ENCODE data around the gene BAHCC1.

Gene BAHCC1

GRCh38 chr17:81368161-81369022 is 26.9 kb upstream of the BAHCC1 start:
- no peak for DNase-seq

DNA sequence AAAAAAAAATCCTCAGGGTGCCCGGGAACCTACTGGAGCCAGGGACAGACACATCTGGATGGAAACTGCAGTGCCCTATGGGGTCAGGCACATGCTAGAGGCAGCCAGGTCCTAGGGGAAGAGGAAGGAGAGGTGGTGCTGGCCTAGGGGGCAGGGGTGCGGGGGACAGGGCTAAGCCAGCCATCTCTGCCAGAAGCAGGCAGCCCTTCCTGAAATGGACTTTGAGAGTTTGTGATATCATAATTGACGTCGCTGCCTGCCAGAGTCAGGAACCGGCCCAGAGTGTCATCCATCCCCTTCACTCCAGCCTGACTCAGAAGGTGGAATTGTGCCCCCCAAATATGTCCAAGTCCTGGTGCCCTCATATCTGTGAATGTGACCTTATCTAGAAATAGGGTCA is 25.0 kb upstream of the BAHCC1 start:
- no peak for DNase-seq

- no peak for DNase-seq
Measured at GRCh38 chr17:81371910-81372760, 23.1 kb upstream of the BAHCC1 start.

DNA sequence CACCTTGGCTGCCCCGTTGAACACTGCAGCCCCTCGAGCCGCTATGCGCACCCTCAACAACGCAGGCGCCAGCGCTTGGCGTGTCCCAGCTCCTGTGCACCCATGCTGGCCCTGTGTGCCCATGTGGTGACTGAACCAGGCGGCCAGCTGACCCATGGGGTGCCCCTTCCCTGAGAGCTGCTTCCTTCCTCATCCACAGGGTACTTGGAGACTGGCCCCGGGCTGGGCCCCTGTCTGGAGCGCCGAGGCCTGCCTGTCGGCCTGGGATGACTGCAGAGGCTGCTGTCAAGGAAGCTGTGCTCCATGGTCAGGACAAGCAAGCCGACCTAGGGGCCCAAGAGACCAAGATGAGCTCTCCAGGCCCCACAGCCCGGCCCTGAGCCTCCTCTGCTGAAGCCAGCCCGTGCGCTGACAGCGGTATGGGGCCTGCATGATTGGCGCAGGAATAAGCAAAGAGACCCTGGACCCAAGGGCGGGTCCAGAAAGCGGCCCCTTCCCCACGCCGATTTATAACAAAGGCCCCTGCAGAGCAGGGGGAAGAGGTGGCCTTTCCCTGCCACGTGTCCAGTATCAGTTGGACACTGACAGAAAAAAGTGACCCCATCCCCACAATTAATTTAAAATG is 21.6 kb upstream of the BAHCC1 start:
- no peak for DNase-seq

- no peak for DNase-seq
Measured at GRCh38 chr17:81374890-81375289, 20.4 kb upstream of the BAHCC1 start.

DNA sequence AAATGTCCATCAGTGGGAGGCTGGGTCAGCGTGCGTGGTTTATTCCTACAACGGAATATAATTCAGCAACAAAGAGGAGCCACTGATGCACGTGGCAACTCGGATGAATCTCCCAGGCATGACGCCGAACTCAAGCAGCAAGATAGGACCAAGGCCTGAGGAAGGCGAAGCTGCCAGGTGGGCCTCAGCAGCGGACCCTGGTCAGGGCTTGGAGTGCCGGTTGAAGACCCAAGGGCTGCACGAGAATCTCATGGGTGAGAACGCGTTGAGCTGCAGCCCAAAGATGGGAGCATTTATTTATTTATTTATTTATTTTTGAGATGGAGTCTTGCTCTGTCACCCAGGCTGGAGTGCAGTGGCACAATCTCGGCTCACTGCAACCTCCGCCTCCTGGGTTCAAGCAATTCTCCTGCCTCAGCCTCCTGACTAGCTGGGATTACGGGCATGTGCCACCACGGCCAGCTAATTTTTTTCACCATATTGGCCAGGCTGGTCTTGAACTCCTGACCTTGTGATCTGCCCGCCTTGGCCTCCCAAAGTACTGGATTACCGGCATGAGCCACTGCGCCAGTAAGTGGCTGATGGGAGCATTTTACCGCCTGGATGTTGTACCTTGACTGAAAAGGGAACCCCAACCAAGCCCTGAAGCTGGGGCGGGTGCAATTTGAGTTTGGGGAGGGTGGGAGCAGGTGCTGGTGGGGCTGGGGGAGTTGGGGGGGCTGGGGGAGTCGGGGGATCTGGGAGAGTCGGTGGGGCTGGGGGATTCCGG is 18.1 kb upstream of the BAHCC1 start:
- no peak for DNase-seq

DNA sequence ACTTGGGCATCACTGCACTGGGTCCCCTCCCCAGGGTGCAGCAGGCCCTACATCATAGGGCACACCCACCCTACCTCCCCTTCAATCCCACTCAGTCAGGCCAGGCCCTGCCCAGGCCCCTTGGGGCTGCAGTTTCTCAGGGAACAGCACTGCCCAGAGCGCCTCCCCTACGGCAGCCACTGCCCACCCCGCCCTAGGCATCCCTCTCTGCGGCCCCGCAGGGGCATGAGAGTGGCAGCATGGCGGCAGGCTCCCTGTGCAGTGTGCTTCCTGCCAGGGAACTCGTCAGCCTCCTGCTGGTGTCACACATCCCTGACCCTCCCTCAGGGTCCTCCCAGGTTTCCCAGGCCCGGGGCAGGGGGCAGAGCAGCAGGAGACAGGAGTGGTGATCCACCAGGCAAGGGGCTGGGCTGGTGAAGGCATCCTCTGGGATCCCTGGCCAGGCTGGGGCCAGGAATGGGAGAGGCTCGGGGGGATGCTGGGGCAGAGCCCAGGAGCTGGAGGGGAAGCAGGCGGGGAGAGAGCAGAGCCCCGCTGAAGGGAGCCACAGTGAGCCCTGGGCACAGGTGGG is 16.2 kb upstream of the BAHCC1 start:
- no peak for DNase-seq

- no peak for DNase-seq
Measured at GRCh38 chr17:81379523-81379942, 15.7 kb upstream of the BAHCC1 start.

DNA sequence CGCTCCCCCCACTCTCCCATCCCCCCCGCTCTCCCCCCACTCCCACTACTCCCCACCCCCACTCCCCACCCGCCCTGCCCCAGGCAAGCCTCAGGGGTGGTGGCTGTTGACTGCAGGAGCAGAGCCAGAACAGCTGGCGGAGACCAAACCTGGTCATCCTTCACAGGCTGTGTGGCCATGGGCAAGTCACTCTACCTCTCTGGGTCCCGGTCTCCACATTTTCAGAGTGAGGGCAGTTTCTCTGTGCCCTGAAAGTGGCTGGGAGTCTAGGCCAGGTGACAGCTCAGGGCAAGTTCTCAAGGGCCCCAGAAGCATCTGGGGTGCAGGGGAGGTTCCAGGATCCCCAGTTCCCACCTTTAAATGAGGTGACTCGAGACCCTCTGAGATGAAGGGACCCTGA is 15.1 kb upstream of the BAHCC1 start:
- DNase-seq, result no peak

DNA sequence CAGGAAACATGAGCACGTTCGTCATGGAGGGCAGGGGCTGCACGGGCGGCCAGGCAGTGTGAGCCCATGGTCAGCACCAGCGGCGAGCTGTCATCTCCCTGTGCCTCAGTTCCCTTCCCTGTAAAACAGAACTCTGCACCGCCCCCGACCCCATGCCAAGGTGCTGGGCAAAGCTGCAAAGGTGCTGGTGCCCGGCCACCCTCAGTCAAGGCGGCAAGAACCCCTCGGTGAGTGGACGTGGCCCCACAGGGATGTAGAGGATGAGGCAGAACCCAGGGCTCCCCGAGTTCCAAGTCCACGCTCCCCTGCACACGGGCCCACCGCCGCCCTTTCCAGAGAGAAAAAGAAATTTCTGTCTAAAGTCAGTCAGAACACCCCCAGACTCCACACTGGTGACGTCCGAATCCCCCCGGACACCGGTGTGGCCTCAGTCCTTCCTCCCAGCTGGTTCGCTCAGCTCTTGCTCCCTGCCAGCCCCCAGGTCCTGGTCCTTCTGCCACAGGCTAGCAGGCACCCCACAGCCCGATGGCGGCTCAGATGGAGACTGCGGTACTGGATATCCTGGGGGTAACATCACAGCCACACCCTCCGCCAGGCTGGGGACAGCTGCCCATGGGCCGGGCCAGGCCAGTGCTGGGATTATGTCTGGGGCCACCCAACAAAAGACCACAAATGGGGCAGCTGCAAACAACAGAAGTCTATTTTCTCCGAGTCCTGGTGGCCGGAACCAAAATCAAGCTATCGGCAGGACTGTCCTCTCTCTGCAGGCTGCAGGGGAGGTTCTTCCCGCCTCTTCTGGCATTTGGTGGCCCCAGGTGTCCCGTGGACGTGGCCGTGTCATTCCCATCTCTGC is 14.4 kb upstream of the BAHCC1 start:
- no peak for DNase-seq

DNA sequence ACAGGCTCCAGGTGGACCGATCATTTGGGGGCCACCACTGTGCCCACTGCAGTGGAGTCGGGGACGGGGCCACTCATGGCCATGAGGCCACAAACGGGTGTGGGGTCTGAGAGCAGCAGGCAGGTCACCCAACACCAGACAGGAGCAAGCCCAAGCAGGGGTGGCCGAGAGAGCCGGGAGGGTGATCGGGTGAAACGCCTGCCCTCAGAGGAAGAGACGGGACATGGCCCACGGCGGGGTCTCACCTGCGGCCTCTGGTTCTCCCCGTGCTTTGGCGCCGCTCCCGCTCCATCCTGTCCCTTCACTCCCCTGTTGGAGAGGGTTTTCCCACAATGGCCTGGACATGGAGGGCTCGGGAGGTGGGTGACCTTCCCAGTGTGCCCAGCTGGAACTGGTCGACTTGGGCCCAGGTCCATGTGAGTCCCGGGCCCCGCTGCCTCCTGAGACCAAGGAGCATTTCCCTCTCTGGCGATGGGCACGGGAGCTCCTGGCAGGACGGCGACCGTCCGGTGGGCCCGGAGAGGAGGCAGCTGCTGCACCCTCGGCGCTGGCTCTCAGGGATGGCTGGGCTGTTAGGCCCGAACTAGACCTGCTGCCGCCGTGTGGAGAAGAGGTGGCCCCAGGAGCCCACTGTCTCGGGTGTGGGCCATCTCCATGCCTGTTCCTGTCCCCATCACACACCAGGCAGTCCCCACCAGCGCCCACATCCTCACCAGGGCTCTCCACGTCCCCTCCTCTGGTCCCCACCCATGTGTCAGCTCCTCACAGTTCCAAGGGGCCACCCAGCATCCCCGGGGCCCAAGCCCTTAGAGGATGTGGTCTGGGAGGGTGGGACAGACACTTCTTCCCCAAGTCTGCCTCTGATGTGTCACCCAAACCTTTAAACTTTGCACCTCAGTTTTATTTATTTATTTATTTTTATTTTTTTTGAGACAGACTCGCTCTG is 13.4 kb upstream of the BAHCC1 start:
- no peak for DNase-seq

GRCh38 chr17:81382851-81383250 is 12.4 kb upstream of the BAHCC1 start:
- DNase-seq, result no peak

DNA sequence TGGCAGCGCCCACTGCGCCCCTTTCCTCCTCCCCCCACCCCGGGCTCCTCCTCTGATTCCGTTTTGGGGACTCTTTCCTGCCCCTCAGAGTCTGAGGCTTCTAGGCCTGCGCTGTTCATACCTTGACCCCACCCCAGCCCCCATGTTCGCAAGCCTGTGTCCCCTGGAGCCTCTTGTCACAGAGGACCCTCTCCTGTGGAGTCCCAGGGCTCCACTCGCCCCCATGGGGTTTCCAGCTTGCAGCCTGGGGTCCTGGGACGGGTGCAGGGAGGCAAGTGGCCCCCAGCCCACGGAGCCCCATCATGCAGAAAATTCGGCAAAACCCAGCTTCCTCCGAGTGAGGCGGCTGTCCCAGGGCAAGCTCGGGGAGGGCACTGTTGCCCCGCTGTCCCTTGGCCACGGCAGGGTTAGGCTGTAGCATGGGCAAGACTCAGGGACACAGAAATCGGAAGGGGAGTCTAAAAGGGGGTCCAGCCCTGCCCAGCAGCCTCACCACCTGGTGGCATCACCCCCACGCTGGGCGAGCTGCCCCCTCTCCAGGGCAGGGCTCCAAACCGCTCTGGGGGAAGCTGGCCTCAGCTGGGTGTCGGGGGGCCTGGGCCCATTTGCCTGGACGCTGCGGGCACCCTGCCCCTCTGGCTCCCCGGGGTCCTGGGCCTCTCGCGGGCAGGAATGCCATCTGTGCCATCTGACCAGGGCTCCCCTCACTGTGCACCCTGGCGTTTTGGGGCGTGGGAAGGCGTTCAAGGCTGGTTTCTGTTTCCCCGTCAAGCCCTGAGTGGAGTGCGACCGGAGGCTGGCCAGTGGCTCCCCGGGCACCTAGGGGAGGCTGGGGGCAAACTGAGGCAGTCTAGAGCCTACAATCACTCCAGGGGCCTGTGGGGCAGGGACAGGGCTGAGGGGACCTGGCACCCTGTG is 11.5 kb upstream of the BAHCC1 start:
- no peak for DNase-seq

- no peak for DNase-seq
Measured at GRCh38 chr17:81384929-81385319, 10.3 kb upstream of the BAHCC1 start.

- DNase-seq, result no peak
Measured at GRCh38 chr17:81385320-81386111, 9.7 kb upstream of the BAHCC1 start.

- DNase-seq, result no peak
Measured at GRCh38 chr17:81386141-81386645, 9.1 kb upstream of the BAHCC1 start.

- DNase-seq, result no peak
Measured at GRCh38 chr17:81386646-81387099, 8.6 kb upstream of the BAHCC1 start.
